ENCODE measurements around the gene EREG.
"Not testable (repeated sequence)": the region's sequence is repeated elsewhere in the genome, so short reads cannot be mapped to it uniquely, and the experiment has no call there.

Gene EREG

GRCh38 chr4:74390677-74391076 is 25.7 kb downstream of the EREG start:
- no peak for DNase-seq (ENCODE audit: low read depth)

- no peak for DNase-seq (ENCODE audit: low read depth)
Observed at GRCh38 chr4:74391346-74391745, 26.4 kb downstream of the EREG start.

DNA sequence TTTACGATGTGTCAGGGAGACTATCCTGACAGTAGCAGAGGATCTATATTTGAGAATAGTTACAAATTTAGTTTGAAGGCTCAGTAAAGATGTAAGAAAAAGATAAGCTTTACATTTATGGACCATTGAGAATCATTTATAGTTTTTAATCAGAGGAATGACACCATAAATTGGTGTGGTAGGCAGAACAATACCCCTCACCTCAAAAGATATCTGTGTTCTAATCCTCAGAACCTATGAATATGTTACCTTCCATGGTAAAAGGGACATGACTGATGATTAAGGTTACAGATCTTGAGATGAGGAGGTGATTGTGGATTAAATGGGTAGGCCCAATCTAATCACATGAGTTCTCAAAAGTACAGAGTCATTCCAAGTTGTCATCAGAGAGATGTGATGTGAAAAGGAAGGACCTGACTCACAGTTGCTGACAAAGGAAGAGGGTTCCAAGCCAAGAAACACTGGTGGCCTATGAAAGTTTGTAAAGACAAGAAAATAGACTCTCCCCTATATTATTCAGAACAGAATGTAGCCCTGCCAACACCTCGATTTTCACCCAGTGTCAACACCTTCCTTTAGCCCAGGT is 27.0 kb downstream of the EREG start:
- DNase-seq (ENCODE audit: low read depth) = no peak

DNA sequence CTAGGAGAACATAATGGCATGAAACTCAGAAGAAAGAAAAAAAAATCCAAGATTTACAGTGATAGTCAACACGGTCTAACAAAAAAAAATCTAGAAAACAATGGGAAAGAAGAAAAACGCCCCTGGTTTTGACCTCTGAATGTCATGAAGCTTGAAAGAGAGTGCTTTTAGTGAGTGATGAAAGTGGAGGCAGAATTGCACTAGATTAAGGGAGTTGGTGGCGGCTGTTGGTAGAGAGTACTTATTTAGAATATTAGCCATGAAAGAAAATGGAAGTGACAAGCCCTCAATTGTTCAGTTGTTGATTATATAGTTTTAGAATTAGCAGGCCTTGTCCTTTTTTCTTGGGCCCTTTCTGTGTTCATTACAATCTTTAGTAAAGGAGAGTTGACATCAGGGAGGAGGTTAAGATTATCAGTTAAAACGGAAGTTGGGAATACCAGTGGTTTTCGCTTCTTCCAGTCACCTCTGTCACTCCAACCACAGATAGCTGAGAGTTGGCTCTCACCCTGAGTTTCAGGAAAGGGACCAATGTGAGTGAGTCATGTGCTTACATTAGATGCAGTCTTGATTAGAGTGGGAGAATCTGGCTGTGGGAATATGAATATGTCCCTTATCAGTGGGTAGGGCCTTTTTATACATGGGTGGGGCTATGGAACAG is 29.7 kb downstream of the EREG start:
- no peak for DNase-seq (ENCODE audit: low read depth)

GRCh38 chr4:74395633-74396032 is 30.7 kb downstream of the EREG start:
- DNase-seq (ENCODE audit: low read depth) = no peak

DNA sequence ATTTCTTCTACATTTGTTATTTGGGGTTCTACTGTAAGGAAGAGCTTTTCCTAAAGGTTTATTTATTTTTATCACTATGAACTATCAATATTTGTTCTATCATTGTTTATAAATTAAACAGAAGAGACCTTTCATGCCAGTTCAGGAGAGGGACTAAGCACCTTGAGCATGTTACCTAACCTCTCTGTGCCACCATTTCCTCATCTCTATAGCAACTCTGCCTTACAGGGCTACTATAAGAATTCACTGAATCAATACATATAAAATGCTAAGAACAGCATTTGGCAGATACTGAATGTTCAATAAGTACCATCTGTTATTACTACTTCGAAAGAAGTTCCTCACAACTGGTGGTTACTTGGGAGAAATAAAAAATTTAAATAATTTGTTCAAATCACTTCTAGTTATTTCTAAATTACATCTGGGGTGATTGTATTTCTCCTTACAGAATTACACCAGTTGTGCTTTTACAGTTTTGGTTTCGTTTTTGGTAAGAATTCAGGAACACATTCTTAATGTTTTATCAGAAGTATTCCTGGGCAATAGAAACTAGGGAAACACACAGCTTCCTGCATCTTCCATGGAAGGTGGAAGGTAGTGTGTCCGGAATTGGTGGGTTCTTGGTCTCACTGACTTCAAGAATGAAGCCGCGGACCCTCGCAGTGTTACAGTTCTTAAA is 32.9 kb downstream of the EREG start:
- DNase-seq (ENCODE audit: low read depth) = no peak

- not testable (repeated sequence) for DNase-seq (ENCODE audit: low read depth)
Observed at GRCh38 chr4:74398894-74399589, 34.1 kb downstream of the EREG start.

DNA sequence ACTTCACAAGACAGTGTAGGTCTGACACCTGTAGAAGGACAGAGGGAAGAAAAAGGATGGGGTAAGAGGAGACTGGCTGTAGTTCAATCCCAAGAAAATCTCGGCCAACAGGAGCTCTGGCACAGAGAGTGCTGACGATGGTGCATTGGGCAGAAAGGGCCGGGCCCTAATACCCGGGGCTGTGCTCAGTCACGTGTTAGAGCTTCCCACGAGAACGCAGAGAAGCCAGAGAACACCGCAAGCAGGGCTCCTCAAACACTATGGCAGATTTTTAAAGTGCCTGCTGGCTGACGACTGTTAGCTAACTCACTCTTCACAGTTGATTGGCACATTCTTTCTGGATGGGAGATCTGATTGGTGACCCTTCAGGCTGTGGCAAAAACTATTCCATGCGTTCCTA is 35.5 kb downstream of the EREG start:
- DNase-seq (ENCODE audit: low read depth) = no peak

DNA sequence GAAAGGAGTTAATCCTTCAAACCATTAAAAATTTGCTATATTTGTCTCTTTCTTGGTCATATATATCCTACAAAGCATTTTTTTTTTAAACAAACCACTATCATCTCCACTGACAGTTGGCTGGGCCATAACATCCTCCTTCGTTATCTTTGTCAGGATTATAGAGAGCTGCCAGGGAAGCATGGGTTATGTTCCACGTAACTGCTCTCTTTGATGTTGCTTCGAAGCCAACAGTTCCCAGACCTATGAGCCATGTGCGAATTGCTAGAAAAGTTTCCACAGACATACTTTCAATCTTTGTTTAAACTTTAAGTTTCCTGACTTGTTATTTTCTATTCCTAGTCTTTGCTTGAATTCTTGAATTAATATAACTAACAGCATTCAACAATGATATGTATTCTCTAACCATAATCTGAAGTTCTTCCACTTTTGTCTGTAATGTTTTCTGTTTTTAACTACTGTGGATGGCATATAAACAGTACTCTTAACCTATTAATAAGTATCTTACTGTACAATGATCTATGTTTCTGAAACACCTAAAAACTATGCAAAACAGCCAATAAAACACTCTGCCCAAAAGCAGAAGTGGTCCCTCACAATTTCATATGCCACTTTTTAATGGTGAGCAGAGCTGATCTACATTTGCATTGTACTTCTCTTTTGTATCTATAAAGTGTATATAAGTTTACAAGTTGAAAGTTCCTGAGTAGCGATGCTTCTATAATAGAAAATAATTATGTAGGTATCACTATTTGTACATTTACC is 37.9 kb downstream of the EREG start:
- no peak for DNase-seq (ENCODE audit: low read depth)

GRCh38 chr4:74407891-74408290 is 42.9 kb downstream of the EREG start:
- no peak for DNase-seq (ENCODE audit: low read depth)

- no peak for DNase-seq (ENCODE audit: low read depth)
Observed at GRCh38 chr4:74408639-74409038, 43.7 kb downstream of the EREG start.

DNA sequence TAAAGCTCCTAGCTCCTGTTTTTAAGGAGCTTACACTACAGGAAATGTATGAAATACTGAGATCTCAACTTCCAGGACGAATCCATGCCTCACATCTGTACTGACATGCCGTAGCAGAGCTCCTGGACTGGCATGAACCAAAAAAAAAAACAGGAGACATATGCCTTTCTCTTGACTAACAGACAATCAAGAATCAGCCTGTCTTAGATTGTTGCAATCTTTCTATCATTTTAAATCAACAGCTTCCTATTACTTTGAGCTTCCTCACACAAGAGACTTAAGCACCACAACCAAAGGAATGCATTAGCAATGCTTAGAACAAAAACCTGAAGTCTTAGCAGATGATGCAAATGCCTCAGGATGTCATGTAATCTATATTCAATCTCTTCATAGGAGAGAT is 45.3 kb downstream of the EREG start:
- no peak for DNase-seq (ENCODE audit: low read depth)

DNA sequence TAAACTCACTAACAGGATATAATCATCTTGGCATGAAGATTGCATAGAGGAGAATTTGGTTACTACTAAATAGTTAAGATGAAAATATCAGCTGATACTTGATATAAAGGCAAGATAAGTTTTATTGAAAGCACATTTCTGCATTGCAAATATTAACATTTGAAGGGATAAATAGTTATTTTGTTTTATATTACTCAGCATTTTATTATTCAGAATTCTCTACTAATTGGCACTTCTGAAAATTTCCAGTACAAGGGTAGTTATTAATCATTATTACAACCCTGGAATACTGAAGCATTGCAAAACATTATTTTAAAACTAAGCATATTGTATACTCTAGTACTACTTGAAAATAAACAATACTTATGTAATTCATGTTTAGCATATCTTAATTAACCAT is 47.3 kb downstream of the EREG start:
- DNase-seq (ENCODE audit: low read depth) = no peak

DNA sequence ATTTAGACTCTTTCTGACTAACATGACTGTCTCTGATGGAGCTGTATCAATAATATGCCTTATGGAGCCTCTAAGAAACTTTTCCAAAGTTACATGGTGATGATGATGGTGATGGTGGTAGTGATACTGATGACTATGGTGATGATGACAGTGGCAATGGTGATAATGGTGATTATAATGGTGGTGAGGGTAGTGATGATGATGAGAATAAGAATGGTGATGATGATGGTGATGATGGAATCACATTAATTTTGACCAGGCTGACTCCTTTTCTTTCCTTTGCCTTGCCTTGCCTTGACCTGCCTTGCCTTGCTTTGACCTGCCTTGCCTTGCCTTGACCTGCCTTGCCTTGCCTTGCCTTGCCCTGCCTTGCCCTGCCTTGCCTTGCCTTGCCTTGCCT is 48.3 kb downstream of the EREG start:
- DNase-seq (ENCODE audit: low read depth) = no peak

GRCh38 chr4:74414149-74414809 is 49.3 kb downstream of the EREG start:
- no peak for DNase-seq (ENCODE audit: low read depth)

- no peak for DNase-seq (ENCODE audit: low read depth)
Observed at GRCh38 chr4:74415602-74416300, 50.8 kb downstream of the EREG start.

DNA sequence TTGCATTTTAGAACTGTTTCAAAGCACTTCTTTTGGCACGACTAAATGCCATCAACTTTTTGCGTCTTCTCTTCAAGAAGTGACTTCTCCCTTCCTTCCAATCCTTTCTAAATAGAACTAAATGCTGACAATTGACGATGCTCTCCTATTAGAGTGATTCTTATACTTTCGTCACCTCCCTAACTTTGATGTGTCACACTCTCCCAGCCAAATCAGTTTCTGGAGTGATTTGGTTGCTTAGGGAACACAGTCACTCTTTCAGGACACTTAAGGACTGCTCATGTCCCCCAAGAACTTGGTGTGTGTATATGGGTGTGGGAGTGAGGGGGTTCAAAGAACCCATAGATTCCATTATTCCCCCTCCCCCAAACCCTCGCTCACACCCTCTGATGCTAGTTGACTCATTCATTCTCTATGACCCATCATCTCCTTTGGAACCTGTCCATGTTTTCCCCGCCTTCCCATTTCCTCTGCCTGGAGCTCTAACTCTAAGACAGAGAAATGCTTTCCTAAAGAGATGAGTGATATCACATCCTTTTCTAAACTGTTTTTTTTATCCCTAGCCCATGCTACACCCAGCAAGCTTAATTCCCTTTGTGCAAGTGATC is 53.2 kb downstream of the EREG start:
- no peak for DNase-seq (ENCODE audit: low read depth)

DNA sequence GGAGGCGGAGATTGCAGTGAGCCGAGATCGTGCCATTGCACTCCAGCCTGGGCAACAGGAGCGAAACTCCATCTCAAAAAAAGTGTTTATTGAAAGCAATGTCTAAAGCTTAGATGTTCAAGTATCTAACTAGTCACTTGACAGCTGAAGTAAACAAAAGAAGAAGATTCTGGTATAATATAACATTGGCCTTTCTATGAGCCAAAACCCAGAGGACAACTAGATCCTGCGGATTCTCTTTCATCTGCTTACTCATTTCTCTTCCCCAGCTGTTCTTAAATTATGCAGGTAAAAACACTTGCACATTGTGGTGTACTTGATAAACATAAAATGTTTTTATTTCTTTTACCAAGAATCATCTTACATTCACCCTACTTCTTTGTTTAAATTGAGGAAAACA is 55.9 kb downstream of the EREG start:
- DNase-seq (ENCODE audit: low read depth) = no peak

DNA sequence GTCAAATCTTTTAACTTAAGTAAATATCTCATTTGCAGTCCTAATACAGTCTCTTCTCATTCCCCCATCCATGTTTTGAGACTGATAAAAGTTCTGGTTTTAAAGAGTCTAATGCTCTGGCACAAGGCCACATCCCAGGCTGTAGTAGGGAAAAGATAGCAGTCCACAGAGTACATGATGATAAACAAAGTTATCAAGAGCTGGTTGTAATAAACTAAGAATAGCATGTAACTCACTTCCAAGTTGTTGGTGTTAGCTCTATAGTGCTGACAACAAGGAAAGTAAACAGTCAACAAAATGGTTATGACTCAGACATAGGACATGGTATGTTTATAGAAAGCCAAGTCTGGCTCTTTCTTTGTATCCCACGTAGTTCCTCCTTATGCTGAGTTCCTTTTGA is 58.2 kb downstream of the EREG start:
- DNase-seq (ENCODE audit: low read depth) = no peak

DNA sequence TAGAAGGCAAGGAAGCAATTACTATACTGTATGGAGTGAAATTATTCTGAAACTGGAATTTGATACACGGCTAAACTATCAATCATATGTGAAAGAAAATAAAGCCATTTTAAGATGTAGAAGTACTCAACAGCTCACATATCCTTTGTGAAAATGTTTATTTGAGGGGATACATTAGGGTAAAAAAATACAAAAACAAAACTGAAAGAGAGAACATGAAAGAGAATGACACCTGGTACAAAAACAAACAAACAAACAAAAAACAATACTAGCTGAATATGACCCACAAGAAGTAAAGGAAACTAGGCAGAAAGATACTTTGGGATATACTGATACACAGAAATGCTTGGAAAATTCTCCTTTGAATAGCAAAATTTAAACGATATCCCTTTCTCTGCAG is 59.2 kb downstream of the EREG start:
- DNase-seq (ENCODE audit: low read depth) = no peak

GRCh38 chr4:74426101-74426500 is 61.2 kb downstream of the EREG start:
- no peak for DNase-seq (ENCODE audit: low read depth)
